ENCODE data around the gene UACA.

GRCh38 chr15:70670680-70671079, 92.7 kb downstream of the UACA start:
- TF ChIP-seq EZH2 (IDR thresholded peaks at IDR 0.05), result no peak
- no peak for TF ChIP-seq POLR2AphosphoS5 (IDR thresholded peaks at IDR 0.05; ENCODE audit: borderline replicate concordance, low read depth, low read length)

Data from SK-N-MC (cell line).